Effector memory CD8-positive, alpha-beta T cell (primary cell): ENCODE results near the gene SLC48A1.
A peak's percentile ranks its signal among the peaks of the same experiment; 100 is the strongest.

Experiments used
- ATAC-seq: fragments of 150-1000 bp; cut with Tn5 transposase; replicated peaks from 2 replicates; pipeline ENCODE4 v1.10.0; 2021; ENCODE audit warnings: mild to moderate bottlenecking, moderate library complexity
- DNase-seq, 3 experiments: peaks; one replicate each; pipeline ENCODE4 v3.0.0; 2021
- H3K27ac Mint-ChIP-seq, 2 donors: one replicate each; pipeline ENCODE4 v1.8.0; 2022; ENCODE audit warnings: mild to moderate bottlenecking in 2 of 2, mixed read lengths in 2 of 2, moderate library complexity in 2 of 2
- H3K27me3 Mint-ChIP-seq, 2 donors: one replicate each; pipeline ENCODE4 v1.8.0; 2022; ENCODE audit warnings: mixed read lengths in 2 of 2
- H3K36me3 Mint-ChIP-seq: one replicate; pipeline ENCODE4 v1.8.0; 2022; ENCODE audit warnings: mild to moderate bottlenecking, moderate library complexity, mixed read lengths; ENCODE audit not compliant: insufficient read depth
- H3K4me1 Mint-ChIP-seq, 2 donors: one replicate each; pipeline ENCODE4 v1.8.0; 2022; ENCODE audit warnings: low read depth in 2 of 2, mixed read lengths in 2 of 2
- H3K4me3 Mint-ChIP-seq, 2 donors: one replicate each; pipeline ENCODE4 v1.8.0; 2022; ENCODE audit warnings: mild to moderate bottlenecking in 2 of 2, mixed read lengths in 2 of 2, moderate library complexity in 2 of 2
- H3K9me3 Mint-ChIP-seq, 2 donors: one replicate each; pipeline ENCODE4 v1.8.0; 2022; ENCODE audit warnings: mixed read lengths in 2 of 2

Gene SLC48A1

DNA sequence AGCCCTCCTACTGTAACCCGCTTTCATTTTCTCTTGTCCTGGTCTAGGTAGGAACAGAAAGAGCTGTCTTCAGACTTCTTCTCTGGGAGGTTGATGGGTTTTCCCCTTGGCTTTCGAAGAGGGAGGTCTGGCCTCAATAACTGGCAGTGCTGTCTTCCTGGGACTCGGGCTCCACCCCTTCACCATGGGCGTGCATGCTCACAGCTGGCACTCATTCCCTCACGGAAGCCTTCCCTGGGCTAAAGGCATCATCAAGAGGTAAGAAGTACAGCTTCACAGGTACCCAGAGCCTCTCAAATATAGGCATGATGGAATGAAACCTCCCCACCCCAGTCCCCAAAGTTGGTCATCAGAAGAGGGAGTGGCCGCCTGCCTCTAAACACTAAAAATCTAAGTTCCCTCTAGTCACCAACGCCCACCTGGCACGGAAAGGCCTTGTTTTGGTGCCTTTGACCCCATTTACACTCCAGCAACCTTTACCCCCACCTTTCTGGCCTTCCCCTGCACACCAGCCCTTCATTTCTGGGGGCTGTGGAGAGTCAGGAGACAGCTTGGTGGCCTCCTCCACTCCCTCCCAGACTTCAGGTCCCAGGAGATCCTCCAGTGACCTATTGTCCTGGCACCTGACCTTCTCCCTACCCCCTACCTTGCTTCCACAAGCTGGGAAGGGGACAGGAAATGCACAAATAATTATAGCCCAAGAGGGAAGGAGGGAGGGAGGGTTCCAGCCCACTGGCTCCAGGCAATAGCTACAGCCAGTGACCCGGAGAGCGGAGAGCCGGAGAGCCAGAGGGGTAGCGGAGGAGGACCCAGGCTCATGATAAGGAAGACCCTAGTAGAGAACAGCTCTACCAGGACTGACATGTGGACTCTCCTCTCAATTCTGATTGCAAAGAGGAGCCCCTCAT is 17.1 kb upstream of the SLC48A1 start:
- no peaks in the 10 kb centered on the region for H3K9me3 Mint-ChIP-seq
- peaks cover 19 to 20% of the 10 kb centered on the region in 2 donors for H3K4me1 Mint-ChIP-seq
- DNase-seq: no peak
- no peaks in the 10 kb centered on the region for H3K36me3 Mint-ChIP-seq
- H3K4me3 Mint-ChIP-seq: peak overlapping the region; percentile 26 to 33
- no peaks in the 10 kb centered on the region for H3K27me3 Mint-ChIP-seq
- H3K27ac Mint-ChIP-seq: peak overlapping the region; percentile 1 to 81
- ATAC-seq: peak; percentile 28

DNA sequence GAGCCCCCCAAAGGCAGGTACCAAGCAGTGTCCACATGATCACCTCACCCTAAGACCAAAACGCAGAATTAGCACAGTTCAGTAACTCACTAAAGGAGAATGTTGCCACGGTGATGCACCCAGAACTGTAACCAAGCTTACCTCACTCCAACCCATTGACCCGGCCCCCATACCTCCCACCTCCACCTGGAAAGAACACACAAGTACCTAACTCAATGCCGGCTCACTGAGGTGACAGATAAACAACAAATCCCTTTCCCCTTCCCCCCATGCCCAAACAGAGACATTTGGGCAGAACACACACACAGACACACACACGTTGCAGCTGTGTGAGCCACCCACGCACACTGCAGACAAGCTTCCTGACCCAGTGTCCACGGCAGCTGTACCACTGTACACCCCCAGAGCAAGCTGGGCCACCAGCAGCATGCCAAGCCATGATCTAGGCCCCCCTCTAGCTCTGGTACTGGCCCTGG is 15.6 kb upstream of the SLC48A1 start:
- Mint-ChIP-seq H3K4me1 (peaks cover 19 to 20% of the 10 kb centered on the region in 2 donors), H3K9me3 (no peaks in the 10 kb centered on the region), H3K36me3 (peaks cover 3% of the 10 kb centered on the region), H3K27ac (no peak overlapping the region), H3K27me3 (no peaks in the 10 kb centered on the region), H3K4me3 (peak overlapping the region; percentile 78 to 80)
- no peak for DNase-seq
- no peak for ATAC-seq

DNA sequence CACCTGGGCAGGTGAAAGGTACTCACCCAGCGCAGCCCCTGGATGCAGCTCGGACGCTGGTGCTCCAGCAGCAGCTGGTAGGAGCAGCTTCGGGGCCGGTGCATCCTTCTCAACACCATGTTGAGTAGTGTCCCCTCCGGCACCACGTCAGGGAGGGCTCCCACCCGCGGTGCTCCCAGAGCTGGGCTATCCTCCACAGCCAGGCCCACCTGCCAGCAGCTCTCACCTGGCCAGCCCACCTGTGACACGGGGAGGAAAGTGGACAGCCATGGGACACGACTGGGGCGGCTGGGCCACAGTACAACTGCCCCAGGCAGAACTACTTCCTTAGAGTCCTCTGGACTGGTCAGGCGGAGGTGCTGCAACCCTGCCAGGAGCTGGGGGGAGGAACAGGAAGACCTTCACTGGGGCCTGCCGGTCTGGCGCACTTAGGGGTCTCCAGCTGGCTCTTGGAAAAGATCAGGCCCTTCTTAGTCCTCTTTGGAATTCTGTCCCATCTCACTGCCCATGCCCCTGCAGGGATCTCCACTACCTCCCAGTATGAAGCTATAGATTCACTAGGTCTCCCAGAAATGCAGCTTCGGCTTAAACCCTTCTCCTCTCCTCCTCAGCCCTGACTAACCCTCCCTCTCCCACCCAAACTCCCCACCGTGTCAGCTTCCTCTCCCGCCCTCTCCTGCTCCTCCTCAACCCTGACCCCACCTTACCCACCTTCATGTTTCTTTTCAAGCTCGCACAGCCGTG is 15.0 kb upstream of the SLC48A1 start:
- Mint-ChIP-seq H3K27ac (no peak overlapping the region), H3K9me3 (no peaks in the 10 kb centered on the region), H3K4me1 (peaks cover 19 to 20% of the 10 kb centered on the region in 2 donors), H3K27me3 (no peaks in the 10 kb centered on the region), H3K36me3 (peaks cover 3% of the 10 kb centered on the region), H3K4me3 (peak overlapping the region; percentile 78 to 80)
- ATAC-seq (no peak), DNase-seq (no peak)

DNA sequence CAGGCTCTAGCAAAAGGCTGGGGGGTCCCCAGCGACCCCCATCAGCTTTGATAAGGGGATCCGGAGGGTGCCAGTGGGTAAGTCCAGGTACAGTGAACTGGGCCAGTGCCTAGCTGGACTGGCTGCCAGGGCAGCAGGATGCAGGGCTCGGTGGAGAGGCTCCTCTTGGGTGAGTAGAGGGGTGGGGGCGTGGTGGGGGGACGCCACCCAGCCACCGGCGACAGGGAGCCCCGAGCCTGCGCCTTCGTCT is 14.5 kb upstream of the SLC48A1 start:
- Mint-ChIP-seq H3K36me3 (peaks cover 3% of the 10 kb centered on the region), H3K9me3 (no peaks in the 10 kb centered on the region), H3K27me3 (no peaks in the 10 kb centered on the region), H3K4me3 (peak overlapping the region; percentile 78 to 80), H3K27ac (no peak overlapping the region), H3K4me1 (peaks cover 19 to 20% of the 10 kb centered on the region in 2 donors)
- DNase-seq: no peak
- no peak for ATAC-seq

DNA sequence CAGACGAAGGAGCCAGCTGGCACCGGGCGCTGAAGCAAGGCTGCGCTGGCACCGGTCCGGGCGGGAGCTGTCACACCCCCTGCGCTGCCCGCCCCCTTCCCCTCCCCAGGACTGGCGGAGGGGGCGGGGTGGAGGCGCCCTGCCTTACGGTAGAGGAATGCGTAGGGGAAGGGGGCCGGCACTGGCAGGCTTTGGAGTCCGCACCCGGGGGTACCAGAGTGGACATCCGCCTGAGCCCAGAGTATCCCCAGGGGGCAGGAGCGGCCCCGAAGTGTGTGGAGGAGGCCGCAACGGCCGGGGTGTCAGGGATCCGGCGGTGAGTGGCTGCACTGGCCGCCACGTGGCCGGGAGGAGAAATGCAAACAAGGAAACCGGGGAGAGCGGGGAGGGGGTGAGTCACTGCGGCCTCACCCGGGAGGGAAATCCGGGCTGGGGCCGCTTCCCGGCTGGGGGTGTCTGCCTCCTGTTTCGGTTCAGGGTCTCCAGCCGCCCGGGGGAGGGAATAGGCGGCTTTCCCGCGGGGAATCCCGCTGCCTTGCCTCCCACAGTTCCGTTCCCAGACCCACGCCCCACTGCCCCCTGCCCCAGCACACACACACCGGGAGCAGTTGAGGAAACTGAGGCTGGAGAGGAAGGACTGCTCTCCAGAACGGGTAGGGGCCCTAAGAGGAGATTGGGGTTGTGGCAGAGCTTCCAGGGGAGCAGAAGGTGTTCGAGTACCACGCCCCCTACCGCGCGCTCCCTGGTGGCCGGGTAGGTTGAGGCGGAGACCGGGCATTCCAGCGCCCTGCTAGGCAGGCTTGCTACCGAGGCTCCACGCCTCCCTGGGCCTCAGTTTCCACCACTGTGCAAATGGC is 14.0 kb upstream of the SLC48A1 start, which contains the start of gene RAPGEF3:
RAPGEF3 (minus strand) TSS at position 47 of the 857 bp plus-strand sequence. CDS start 324 bp downstream, outside the sequence.
- Mint-ChIP-seq H3K9me3 (no peaks in the 10 kb centered on the region), H3K4me3 (peak within 1 kb of the TSS; percentile 78 to 80), H3K27me3 (no peaks in the 10 kb centered on the region), H3K27ac (peak within 1 kb of the TSS in 1 of 2 donors; percentile 72), H3K36me3 (peaks cover 3% of the 10 kb centered on the region), H3K4me1 (peaks cover 19 to 20% of the 10 kb centered on the region in 2 donors)
- peak; percentile 81 for ATAC-seq
- DNase-seq: peak; percentile 46 to 51 (median 50)

DNA sequence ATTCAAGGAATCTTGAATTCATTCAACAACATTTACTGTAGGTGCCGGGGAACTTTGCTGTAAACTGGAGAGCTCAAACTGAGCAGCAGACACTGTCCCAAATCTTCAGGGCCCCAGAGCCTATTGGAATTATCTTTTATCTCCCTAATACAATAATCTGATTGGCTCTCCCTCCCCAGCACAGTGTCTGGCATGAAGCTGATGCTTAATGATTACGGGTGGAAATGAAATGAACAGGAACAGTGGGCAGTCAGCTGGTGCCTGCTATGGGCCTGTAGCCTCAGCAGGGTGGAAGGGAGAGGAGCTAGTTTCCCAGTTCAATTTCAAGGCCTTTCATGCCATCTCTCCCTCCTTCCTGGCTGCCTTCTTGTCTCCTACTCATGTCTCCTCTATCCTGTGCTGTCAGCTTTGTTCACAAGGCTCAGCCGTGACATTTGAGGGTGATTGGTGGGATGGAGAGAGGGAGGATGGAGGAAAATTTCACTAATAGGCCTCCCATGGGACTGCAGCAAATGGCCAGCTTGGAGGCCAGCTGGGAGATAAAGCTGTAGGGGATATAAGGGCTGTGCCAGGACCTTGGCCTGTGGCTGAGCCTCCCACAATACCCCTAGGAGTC is 10.1 kb upstream of the SLC48A1 start:
- H3K27ac Mint-ChIP-seq: no peak overlapping the region
- no peaks in the 10 kb centered on the region for H3K27me3 Mint-ChIP-seq
- no peaks in the 10 kb centered on the region for H3K9me3 Mint-ChIP-seq
- no peak for DNase-seq
- no peak overlapping the region for H3K4me3 Mint-ChIP-seq
- peaks cover 14 to 17% of the 10 kb centered on the region in 2 donors for H3K4me1 Mint-ChIP-seq
- peaks cover 3% of the 10 kb centered on the region for H3K36me3 Mint-ChIP-seq
- ATAC-seq: no peak

DNA sequence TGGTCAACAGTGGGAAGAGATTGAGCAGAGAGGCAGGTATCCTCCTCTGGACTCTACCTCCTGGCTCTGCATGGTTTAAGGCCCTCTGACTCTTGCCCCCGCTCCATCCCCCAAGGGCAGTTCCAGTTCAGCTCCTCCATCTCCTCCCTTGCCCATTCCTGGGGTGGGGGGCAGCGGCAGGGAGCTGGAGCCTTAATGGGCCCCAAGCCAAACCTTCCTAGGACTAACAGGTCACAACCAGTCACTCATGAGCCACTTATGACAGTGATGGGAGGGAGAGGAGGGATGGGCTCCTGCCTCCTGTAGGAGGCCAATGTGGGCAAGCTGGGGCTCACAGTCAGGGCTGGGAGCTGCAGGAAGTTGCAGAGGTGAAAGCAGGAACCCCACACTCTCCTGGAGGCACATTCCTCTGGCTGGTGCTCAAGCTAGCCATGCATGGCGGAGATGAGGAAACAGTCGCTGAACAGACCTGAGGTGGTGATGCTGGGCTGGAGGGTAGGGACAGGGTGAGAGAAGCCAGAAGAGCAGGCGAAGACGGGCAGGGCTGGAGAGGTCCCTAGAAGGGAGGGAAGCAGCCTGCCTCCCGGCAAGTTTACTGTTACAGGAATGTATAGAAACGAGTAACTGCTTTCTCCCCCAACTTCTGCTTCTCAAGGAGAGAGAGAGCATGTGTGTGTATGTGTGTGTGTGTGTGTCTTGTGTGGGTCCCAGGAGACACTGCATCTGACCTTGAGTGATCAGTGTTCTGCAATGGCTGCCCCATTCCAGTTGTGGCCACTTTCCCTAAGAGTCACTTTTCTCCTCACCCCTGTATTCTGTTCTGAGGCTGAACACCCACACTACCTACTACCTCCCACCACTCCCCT is 9.3 kb upstream of the SLC48A1 start:
- DNase-seq (no peak), ATAC-seq (no peak)
- Mint-ChIP-seq H3K27me3 (no peaks in the 10 kb centered on the region), H3K36me3 (peaks cover 3% of the 10 kb centered on the region), H3K9me3 (no peaks in the 10 kb centered on the region), H3K4me3 (no peak overlapping the region), H3K27ac (peak overlapping the region in 1 of 2 donors; percentile 22), H3K4me1 (peaks cover 10 to 13% of the 10 kb centered on the region in 2 donors)

DNA sequence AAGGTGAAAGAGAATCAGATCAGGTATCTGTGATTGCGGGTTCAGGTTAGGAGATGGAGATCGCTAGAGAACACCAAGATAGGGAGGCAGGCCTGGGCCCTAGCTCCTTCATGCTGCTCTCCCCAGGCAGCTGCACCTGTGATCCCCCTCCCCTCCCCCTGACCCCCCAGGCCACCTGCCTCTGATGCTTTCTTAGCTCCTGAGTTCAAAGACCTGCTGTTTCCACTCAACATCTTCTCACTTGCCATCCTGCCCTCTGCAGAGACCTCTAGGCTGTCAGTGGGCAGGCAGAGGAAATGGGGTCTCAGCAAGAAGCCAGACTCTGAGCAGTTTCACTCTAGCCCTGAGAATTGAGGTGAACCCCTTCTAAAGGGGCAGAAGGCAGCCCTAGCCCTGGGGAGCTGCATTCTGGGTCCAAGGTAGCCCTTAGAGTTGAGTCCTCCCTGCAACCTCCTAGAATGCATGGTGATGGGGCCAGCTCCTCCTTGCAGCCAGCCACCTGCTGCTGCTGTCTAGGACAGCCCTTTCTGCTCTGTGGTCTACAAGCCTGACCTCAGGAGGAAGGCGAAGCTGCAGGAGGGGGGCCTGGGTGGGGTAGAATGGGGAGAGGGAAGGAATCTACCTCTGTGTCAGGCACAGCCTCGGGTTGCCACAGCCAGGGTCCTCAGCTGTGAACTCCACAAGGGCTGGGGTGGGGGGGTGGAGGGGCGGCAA is 6.4 kb upstream of the SLC48A1 start:
- ATAC-seq (peak; percentile 85), DNase-seq (no peak)
- H3K27me3 Mint-ChIP-seq: no peaks in the 10 kb centered on the region
- H3K4me3 Mint-ChIP-seq: peak overlapping the region in 1 of 2 donors; percentile 23
- no peak overlapping the region for H3K27ac Mint-ChIP-seq
- H3K36me3 Mint-ChIP-seq: no peaks in the 10 kb centered on the region
- peaks cover 8 to 13% of the 10 kb centered on the region in 2 donors for H3K4me1 Mint-ChIP-seq
- H3K9me3 Mint-ChIP-seq: no peaks in the 10 kb centered on the region

DNA sequence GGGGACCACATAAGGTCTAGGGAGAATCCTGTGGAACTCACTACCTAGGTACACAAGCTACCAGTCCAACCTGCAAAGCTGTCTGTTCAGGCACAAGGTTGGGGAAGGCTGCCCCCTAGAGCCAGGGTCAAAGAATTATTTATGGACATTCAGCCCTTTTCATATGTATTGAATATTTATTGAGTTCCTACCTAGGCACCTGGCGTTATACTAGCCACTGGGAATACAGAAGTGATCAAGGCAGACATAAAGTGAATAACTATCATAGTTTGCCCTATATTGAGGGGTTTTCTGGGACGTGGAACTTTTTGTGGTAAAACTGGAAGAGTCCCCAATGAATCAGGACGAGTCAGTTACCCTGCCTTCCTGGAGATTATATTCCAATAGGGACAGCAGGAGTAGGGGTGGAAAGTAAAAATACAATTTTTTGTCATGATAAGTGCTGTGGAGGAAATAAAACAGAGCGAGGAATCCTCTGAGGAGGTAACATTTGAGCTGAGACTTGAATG is 5.8 kb upstream of the SLC48A1 start:
- Mint-ChIP-seq H3K4me1 (peaks cover 10 to 13% of the 10 kb centered on the region in 2 donors), H3K36me3 (peaks cover 1% of the 10 kb centered on the region), H3K9me3 (no peaks in the 10 kb centered on the region), H3K27ac (no peak overlapping the region), H3K4me3 (no peak overlapping the region), H3K27me3 (no peaks in the 10 kb centered on the region)
- ATAC-seq (peak; percentile 81), DNase-seq (peak; percentile 63 to 70 (median 65))

DNA sequence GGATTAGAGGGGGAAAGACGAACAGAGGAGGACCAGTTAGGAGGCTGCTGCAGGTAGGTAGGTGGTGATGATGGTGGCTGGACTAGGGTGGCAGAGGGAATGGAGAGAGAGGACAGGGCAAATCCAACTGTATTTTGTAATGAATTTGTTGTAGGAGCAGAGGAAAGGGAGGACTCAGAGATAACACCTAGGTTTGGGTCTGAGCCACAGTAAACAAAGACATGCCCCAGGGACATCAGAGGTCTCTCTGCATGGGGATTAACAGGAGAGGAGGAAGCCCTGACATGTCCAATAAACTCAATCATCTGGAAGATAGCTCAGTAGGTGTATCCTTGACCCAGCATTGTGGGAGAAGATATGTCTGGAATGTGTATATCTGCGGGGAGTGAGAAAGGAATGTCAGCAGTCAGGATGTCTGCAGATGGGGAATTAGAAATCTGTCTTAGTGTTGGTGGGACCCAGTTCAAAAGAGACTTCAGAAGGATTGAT is 4.7 kb upstream of the SLC48A1 start:
- Mint-ChIP-seq H3K4me3 (no peak overlapping the region), H3K27ac (no peak overlapping the region), H3K9me3 (no peaks in the 10 kb centered on the region), H3K4me1 (peaks cover 14 to 16% of the 10 kb centered on the region in 2 donors), H3K27me3 (no peaks in the 10 kb centered on the region), H3K36me3 (peaks cover 8% of the 10 kb centered on the region)
- DNase-seq: no peak
- no peak for ATAC-seq

DNA sequence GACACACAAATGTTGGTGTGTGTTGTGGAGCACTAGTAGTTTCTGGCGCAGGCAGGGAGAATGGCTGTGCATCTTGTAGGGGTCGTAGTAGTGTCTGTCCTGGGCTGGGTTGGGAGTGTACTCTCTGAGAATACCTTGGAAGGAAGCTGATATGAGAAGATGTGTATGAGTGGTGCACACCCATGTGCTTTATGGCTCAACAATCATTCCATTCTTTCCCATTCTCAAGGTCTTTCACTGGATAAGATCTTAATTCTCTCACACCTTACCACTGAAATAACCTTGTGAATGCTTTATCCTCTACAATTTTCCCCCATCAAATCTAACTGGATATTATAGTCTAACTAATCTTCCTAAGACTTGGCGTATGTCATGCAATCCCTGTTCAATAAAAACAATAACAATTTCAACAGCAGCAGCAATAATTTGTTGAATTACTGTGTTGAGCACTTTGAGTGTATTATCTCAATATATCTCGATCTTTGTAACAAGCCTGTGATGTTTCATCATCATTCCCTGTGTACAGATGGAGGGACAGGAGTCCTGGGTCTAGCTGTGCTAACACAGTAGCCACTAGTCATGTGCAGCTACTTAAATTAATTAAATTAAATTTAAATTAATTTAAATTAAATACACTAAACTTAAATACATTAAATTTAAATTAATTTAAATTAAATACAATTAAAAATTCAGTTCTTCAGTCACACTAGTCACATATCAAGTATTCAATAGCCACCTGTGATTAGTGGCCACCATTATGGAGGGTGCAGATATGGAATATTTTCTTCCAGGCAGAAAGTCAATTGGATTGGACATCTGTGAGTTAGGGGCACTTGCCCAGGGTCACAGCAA is 3.6 kb upstream of the SLC48A1 start:
- ATAC-seq (no peak), DNase-seq (no peak)
- Mint-ChIP-seq H3K36me3 (peaks cover 12% of the 10 kb centered on the region), H3K4me1 (peaks cover 21 to 23% of the 10 kb centered on the region in 2 donors), H3K4me3 (no peak overlapping the region), H3K27me3 (no peaks in the 10 kb centered on the region), H3K9me3 (no peaks in the 10 kb centered on the region), H3K27ac (no peak overlapping the region)
